Caki2 (cell line): ENCODE results near the gene C18orf32. TPM values are rescaled to one million over a fixed set of nuclear protein-coding genes. Genes with fewer than 3 reads are reported as not detected.

Experiments
- DNase-seq: peaks from one replicate; pipeline ENCODE4 v3.0.0-alpha.2; 2015; ENCODE audit warnings: low read depth
- in situ Hi-C: cut with HindIII; loops from 2 replicates; pipeline ENCODE4 v1.10.0; 2016; ENCODE audit warnings: low sequenced_read_pairs, low pct_unique_long_range_greater_than_20kb, mixed read lengths
- total RNA-seq: library from RNA; depleted of rRNA; stranded (reverse); fragments of >200 nt; shearing (Covaris generic); gene quantifications from 2 replicates; pipeline ENCODE4 v1.2.3, GENCODE V29; 2014; ENCODE audit warnings: low replicate concordance; rRNA removed

Gene C18orf32
- total RNA-seq, 1 experiment from 2014 or later = 35.9 TPM

- no peak for DNase-seq
These were observed 42.5 kb downstream of the C18orf32 start for GRCh38 chr18:49444581-49444980.

DNA sequence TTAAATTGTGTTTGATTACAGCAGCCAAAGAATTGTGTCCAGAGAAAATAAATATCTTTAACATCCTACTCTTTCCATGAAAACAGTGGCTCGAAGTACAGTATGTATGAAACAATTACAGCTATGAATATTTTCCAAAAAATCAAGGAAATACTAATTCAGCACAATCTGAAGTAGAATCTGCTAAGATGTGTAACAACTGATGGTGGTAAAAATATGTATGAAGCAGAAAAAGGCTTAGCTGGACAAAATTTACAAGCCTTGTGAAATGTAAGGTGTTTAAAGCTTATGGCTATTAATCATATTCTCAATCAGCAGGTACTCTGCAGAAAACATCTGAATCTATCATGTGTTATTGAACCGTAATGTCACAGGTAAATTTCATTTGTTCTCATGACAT lies 43.2 kb downstream of the C18orf32 start:
- no peak for DNase-seq
- in situ Hi-C loops = no loop called here

More at GRCh38 chr18:49444581-49444980, 42.5 kb downstream of the C18orf32 start:
- in situ Hi-C loops = no loop called here

DNA sequence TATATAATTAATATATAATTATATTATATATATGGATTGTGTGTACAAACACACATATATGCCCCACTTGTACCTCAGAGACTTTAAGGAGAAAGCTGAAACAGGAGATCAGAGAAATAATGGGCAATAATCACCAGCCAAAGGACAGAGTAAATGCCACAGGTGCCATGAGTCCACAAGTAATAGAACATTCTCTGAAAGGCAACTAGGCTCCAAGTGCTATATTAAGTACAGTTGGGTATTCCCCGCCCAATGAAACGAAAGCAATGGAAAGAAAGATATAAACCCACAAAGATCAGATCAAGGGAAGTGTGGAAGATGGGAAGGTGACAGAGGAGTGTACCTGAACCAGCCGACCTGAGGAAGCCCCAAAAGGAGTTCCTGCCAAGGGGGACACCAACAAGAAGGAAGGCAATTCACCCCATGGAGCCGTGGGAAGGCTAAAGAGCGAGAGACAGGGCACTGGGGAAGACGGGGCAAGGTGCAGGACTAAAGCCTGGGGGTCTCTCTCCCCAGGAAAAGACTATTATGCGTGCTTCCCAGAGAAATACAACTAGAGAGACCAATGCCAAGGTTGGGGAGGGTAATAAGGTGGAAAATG lies 45.6 kb downstream of the C18orf32 start:
- in situ Hi-C loops = no loop called here
- no peak for DNase-seq

DNA sequence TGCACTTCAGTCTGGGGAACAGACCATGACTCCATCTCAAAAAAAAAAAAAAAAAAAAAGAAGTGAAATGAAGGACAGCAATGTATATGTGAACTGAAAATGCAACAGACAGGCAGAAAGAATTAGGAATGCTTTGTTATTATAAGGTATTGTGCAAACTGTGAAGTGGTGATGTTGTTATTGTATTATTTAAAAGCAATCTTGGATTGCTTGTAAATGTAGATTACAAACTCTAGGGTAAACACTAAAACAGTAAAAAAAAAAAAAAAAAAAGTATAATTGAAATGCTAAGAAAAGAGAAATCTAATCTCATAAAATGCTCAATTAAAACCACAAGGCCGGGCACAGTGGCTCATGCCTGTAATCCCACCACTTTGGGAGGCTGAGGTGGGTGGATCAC lies 51.9 kb downstream of the C18orf32 start:
- DNase-seq = no peak
- in situ Hi-C loops = no loop called here

DNA sequence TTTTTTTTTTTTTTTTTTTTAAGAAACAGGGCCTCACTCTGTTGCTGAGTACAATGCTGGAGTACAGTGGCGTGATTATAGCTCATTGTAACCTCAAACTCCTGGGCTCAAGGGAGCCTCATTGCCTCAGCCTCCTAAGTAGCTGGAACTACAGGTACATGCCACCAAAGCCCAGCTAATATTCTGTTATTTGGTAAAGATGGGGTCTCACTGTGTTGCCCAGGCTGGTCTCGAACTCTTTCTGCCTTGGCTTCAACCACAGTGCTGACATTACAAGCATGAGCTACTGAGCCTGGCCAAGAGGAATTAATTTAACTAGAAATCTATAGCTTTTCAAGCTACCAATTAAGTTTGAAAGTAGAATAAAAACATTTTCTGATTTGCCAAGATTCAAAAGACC lies 54.4 kb downstream of the C18orf32 start:
- in situ Hi-C loops = no loop called here
- no peak for DNase-seq

DNA sequence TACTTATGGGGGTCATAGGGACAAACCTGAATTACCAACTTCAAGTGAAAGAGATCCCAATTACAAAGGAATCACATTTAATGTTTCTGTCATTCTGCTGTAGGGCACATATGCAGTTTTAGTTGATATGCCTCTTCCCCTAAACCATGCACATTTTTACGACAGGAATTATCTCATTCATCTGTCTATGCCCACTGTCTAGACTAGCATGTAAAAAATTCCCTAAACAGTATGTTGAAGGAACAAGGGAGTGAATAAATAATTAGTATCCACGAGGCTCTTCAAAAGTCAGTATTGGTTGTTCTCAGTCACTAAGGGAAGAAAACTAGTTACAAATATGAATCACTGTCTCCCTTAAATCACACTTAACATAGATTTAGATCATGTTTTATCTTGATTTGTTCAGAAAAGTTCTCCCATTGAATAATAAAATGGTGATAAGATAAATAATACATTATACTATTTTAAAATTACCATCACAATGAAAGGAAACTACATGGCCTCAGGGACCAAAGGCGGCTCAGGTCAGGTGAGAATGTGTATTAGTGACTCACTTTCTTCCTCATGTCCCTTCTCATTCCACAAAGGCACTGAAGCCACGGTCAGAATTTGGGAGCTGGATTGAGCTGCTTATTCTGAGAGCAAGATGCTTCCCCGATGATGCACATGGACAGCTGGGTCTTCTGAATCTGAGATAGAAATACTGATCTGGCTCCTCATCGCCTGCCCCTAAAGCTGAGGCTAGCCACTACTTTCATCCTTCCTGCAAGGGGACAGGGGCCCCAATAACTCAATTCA lies 55.7 kb downstream of the C18orf32 start:
- in situ Hi-C loops = no loop called here
- no peak for DNase-seq

Other genes with a start within 250 kb of the C18orf32 start
- 34.6 and 47.1 TPM in 2 replicates for gene DYM, start 26.6 kb downstream of the C18orf32 start, total RNA-seq
- 1,255 and 1,356 TPM in 2 replicates for gene RPL17, start 5.2 kb upstream of the C18orf32 start, total RNA-seq
- gene LIPG, start 74.8 kb upstream of the C18orf32 start, total RNA-seq = 4.5 and 6.1 TPM in 2 replicates